HepG2 (cell line): ENCODE results near the gene OVCH1.

Experiments used
- ATRX ChIP-seq: sonication (generic); formaldehyde crosslinking; IDR thresholded peaks from 2 replicates; pipeline ENCODE4 v1.4.0; 2020; ENCODE audit warnings: missing genetic modification reagents, borderline replicate concordance
- CENPX ChIP-seq: sonication (generic); formaldehyde crosslinking; IDR thresholded peaks from 2 replicates; pipeline ENCODE4 v1.9.0; 2021; ENCODE audit warnings: mild to moderate bottlenecking, missing genetic modification reagents, moderate library complexity
- CHD4 ChIP-seq: fragments of 200-600 bp; sonication (generic); IDR thresholded peaks from 2 replicates; pipeline ENCODE4 v1.7.0; 2017; ENCODE audit warnings: mild to moderate bottlenecking, low read length, borderline replicate concordance
- JUN ChIP-seq: sonication (generic); formaldehyde crosslinking; IDR thresholded peaks from 2 replicates; pipeline ENCODE4 v1.4.0; 2020; ENCODE audit warnings: mild to moderate bottlenecking, missing genetic modification reagents
- JUND ChIP-seq: sonication (generic); formaldehyde crosslinking; IDR thresholded peaks from 2 replicates; pipeline ENCODE4 v1.8.0; 2022; ENCODE audit warnings: mild to moderate bottlenecking, missing genetic modification reagents
- MYC ChIP-seq: sonication (generic); formaldehyde crosslinking; IDR thresholded peaks from 2 replicates; pipeline ENCODE4 v1.9.0; 2021; ENCODE audit warnings: missing genetic modification reagents, borderline replicate concordance
- NFIC ChIP-seq: IDR thresholded peaks from 2 replicates; pipeline ENCODE4 v1.6.1; 2012; ENCODE audit warnings: mild to moderate bottlenecking, low read length, inconsistent platforms
- PHF5A ChIP-seq: IDR thresholded peaks from one replicate; pipeline ENCODE4 v1.6.1; 2018; ENCODE audit warnings: low read depth, missing genetic modification reagents; ENCODE audit not compliant: unreplicated experiment
- TARDBP ChIP-seq: sonication (generic); formaldehyde crosslinking; IDR thresholded peaks from 2 replicates; pipeline ENCODE4 v1.8.0; 2022; ENCODE audit warnings: mild to moderate bottlenecking, missing genetic modification reagents
- ZKSCAN1 ChIP-seq: fragments of 150-350 bp; IDR thresholded peaks from 2 replicates; pipeline ENCODE4 v1.6.1; 2014; ENCODE audit warnings: low read length
- ZNF180 ChIP-seq: sonication (generic); formaldehyde crosslinking; IDR thresholded peaks from 2 replicates; pipeline ENCODE4 v1.4.0; 2020; ENCODE audit warnings: low read depth, missing genetic modification reagents, borderline replicate concordance
- ZNF234 ChIP-seq: sonication (generic); formaldehyde crosslinking; conservative IDR thresholded peaks from 2 replicates; pipeline ENCODE4 v1.5.1; 2020; ENCODE audit warnings: mild to moderate bottlenecking, missing genetic modification reagents
- TF ChIP-seq, protein P1 (sequence below): sonication (generic); formaldehyde crosslinking; conservative IDR thresholded peaks from 2 replicates; pipeline ENCODE4 v1.8.1; 2023; ENCODE audit warnings: missing genetic modification reagents

DNA sequence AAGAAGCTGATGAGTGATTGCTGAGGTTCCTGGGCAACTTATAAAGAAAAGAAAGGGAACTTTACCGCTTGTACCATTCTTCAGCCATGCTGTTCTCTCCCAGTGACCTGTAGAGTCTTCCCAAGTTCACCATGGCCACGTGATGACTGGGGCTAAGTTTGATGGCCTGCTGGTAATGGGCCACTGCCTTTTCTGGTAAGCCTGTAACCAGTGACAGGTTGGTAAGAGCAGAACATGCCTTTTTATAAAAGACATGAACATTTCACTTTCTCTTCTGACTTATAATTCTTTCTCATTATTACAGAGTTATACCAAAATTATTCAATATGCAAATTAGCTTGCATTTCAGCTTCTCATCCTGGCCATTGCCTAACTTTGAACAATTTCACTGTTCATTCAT, 20.9 kb upstream of the OVCH1 start:
- no peak for TF ChIP-seq TARDBP
- no peak for TF ChIP-seq NFIC
- no peak for TF ChIP-seq ZNF180
- no peak for TF ChIP-seq ZNF234
- TF ChIP-seq ATRX (CRISPR knock-in tag) = no peak
- TF ChIP-seq CENPX = no peak
- no peak for TF ChIP-seq JUND
- no peak for TF ChIP-seq MYC (CRISPR knock-in tag)
- TF ChIP-seq, protein P1, sequence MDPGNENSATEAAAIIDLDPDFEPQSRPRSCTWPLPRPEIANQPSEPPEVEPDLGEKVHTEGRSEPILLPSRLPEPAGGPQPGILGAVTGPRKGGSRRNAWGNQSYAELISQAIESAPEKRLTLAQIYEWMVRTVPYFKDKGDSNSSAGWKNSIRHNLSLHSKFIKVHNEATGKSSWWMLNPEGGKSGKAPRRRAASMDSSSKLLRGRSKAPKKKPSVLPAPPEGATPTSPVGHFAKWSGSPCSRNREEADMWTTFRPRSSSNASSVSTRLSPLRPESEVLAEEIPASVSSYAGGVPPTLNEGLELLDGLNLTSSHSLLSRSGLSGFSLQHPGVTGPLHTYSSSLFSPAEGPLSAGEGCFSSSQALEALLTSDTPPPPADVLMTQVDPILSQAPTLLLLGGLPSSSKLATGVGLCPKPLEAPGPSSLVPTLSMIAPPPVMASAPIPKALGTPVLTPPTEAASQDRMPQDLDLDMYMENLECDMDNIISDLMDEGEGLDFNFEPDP (CRISPR knock-in tag) = no peak
- no peak for TF ChIP-seq CHD4
- TF ChIP-seq PHF5A (CRISPR knock-in tag) = no peak
- no peak for TF ChIP-seq ZKSCAN1
- TF ChIP-seq JUN (CRISPR knock-in tag) = no peak
